Amygdala (tissue), 56 donors: Measurements from ENCODE around the gene TENT4B.
"Not testable (repeated sequence)": the region's sequence is repeated elsewhere in the genome, so short reads cannot be mapped to it uniquely, and the experiment has no call there.

ENCODE experiments used
- DNase-seq, 56 donors: peaks; one replicate each; lab custom pipeline; 2025; lab: John Stamatoyannopoulos, UW

Gene TENT4B

GRCh38 chr16:50227120-50227519, 74.0 kb downstream of the TENT4B start:
- no peak for DNase-seq

GRCh38 chr16:50227665-50228064, 74.6 kb downstream of the TENT4B start:
- no peak for DNase-seq

GRCh38 chr16:50228364-50228868, 75.3 kb downstream of the TENT4B start:
- DNase-seq: no peak

GRCh38 chr16:50229149-50229726, 76.1 kb downstream of the TENT4B start:
- no peak for DNase-seq

DNA sequence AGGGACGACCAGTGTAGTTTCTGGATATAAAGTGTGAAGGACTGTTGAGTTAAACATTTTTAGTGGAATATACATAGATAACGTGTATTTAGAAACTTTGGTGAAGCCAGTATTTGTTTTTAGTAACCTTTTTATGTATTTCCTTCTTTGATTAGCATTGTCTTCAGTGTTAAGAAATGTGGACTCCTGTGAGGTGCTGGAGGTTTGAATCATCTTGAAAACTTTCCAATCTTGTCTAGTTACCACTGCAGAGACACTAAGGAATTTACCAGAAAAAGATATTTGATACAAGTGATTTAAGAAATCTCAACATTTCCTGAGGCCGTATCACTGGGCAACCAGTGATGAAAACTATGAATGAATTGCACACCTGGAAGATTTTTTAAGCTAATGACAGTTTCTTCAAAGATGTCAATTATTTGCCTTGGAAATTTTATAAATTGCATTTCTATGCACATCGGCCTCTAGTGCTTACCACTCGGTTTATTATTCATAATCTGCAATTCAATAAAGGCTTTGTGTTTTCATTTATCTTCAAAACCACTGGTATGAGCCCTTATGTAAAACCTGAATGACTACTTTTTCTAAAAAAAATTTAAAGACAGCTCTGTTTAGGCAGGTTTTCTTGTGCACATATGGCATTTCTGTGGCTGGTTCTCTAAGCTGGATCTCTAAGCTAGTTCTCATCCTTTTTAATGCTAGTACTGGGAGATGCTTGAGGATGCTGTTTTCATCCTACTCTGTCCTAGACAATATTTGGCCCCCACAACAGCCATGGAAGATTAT, 81.9 kb downstream of the TENT4B start:
- DNase-seq: no peak

DNA sequence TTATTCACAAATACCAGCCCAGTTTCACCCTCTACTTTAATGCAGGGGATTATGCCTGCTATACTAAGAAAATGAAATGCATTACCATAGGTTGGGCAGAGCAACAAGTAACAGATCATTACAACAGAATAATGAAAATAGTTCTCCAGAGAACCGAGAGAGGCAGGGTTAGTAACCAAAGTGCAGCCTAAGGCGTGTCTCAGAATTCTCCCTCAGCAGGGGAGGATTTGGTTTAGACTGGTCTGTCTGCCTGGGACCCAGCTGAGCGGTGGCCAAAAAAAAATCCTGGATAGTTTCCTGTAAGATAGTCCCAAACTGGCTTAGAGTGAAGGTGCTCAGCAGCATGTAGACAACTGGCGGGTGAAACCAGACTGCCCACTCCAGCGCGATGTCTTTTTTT, 82.5 kb downstream of the TENT4B start:
- DNase-seq: no peak

GRCh38 chr16:50238314-50238713, 85.2 kb downstream of the TENT4B start:
- DNase-seq: no peak

DNA sequence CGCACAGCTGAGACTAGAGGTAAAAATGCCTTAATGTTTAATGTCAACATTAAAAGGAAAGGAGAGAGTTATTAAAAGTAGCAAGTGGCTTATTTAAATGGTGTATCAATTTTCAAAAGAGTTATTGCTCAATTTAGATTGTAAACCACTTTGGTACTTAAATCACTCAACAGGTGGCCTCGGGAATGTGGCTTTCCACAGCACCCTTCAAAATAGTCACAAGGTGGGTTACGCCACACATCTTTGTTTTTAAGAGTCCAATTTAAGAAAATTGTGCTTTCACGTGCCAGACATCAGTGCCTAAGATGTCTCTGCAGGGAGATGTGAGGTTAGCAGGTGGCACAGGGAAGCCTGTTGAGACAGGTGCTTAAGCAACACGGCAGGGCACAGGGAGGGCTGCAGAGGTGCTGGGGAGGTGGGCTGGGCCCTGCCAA, 85.8 kb downstream of the TENT4B start:
- DNase-seq: no peak

GRCh38 chr16:50243024-50243423, 89.9 kb downstream of the TENT4B start:
- DNase-seq: not testable (repeated sequence)

DNA sequence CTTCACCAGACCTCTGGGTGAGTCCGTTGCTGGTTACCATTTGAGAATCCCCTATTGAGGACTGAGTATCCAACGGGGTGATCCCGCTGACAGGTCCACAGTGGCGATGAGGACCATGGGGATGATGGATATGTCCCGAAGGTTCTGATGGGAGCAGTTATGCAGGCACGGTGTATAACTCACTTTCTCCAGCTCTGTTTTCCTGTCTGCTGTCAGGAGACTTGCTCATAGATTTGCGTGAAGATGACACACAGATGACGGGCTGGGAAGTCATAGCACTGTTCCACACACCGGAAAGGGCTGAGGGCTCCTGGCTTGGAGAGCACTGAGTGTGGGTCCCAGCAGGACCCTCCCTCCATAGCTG, 91.0 kb downstream of the TENT4B start:
- DNase-seq: no peak

DNA sequence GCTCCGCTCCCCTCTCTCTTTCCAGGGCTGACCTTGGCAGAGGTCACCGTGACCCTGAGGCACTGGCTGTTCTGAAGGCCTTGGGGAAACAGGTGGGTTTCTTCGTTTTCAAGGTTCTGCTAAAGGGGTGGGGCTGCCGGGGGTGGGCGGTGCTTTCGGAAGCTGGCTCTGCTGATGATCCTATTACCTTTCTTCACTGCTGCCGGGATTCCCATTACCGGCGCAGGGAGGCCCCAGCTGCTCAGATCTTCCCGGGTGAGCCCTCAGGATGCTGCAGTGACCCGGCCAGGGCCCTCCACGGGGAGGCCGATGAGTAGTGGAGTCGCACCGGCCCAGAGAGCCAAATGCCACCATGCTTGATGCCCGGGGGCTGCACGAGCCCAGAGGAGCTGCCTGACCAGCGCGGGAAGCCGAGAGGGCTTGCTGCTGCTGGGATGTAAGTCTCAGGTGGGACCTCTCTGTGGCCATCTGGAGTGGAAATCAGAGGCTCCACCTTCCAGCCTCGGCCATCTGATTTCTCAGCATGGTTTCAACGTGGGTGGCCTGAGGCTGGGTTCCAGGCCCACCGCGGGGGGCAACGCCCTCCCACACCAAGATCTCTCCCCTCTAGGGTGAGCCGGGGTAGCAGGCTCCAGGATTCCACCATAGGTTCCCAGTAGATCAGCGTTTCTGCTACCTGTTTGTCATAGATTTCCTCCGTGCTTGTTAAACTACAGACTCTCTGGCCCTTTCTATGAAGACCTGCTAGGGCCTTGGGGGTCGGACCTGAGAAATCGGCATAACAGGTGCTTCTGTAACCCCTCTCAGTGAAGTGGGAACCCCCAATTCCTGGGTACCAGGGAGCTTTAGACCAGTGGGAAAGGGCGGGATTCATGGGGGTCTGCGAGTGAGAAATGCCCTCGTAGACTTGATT, 91.7 kb downstream of the TENT4B start:
- DNase-seq: no peak

GRCh38 chr16:50245417-50246298, 92.6 kb downstream of the TENT4B start:
- DNase-seq: peak in 6 of 56 donors; percentile 16 to 73 (median 39)

- DNase-seq: peak in 2 of 56 donors; percentile 18 to 36
Measured at GRCh38 chr16:50246299-50247122, 93.4 kb downstream of the TENT4B start.

DNA sequence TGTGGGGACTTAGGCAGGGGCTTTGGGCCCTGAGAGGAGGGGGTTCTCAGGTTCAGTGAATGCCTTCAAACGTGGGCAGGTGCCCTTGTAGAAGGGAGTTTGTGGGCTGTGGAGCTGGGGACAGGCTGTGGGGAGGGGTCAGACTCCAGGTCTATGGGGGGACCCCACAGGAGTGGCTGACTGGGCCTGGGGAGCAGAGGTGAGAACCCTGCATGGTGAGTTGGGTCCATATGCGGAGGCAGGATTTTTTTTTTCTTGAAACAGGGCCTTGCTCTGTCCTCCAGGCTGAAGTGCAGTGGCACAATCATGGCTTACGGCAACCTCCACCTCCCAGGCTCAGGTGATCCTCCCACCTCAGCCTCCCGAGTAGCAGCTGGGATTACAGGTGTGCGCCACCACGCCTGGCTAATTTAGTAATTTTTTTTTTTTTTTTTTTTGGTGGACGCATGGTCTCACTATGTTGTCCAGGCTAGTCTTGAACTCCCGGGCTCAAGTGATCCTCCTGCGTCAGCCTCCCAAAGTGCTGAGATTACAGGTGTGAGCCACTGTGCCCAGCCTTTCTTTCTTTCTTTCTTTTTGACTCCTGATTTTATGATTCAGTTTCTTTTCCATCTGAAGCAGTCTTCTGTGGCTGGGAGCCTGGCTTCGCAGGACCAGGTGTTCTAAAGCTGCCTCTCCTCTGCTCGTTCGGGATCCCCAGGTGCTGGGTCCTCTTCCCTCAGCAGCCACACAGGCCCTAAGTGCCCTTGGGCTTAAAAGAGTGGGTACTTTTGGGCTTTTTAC, 94.2 kb downstream of the TENT4B start:
- DNase-seq: no peak

DNA sequence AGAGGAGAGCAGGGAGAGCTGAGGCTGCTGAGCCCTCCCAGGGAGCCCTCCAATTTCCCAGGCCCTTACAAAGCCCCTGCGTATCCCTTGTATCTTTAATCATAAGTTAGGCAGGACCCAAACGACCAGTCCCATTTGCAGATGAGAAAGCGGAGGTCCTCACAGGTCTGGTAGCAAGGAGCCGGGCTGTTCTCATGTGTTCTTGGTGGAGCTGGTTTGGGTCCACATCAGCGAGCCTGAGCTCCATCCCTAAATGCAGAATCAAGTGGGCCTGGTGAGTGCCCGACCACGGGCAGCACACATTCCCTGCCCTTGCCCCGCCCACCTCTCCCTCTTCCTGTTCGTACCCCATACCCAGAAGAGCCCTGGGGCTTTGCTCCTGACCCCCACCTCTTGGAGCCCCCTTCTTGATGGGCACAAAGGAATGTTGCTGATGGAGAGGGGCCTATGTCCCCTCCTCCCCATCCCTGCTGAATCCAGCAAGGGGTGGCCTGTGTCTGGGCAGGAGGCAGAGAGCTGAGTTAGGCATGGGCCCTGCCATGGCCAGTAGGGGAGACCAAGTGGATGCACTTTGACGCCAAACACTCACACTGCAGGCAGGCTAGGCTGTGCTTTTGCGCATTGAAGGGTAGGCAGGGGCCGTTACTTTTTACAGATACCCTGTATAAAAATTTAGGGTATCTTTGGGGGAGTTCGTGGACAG, 95.0 kb downstream of the TENT4B start:
- DNase-seq: no peak

DNA sequence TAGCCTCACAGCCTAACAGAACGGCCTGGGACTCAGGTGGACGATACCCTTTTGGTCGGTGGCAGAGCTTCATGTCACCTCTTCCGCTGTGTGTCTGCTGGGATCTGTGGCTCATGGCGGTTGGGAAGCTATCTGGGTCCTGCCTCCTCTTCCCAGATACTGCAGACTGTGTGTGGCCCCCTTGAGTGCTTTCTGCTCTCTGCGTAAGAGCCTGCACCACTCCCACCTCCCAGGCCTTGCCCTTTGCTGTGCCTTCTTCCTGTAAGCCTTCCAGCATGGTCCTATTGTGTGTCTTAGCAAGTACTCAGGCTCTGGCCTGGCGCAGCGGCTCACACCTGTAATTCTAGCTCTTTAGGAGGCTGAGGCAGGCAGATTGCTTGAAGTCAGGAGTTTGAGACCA, 95.7 kb downstream of the TENT4B start:
- no peak for DNase-seq

- no peak for DNase-seq
Measured at GRCh38 chr16:50251375-50252081, 98.4 kb downstream of the TENT4B start.
